Measurements from ENCODE around the gene RALY. TPM values are rescaled to one million over a fixed set of nuclear protein-coding genes. Genes with fewer than 3 reads are reported as not detected.
A peak's percentile ranks its signal among the peaks of the same experiment; 100 is the strongest.

The RALY gene
- total RNA-seq, 1 donor from 2014 or later = 234 TPM

GRCh38 chr20:34011275-34011674 is 17.6 kb downstream of the RALY start:
- no peak for DNase-seq
- peaks cover 6% of the 10 kb centered on the region for H3K36me3 Mint-ChIP-seq (ENCODE audit: unreplicated experiment)
- H3K4me1 Mint-ChIP-seq (ENCODE audit: low read depth, unreplicated experiment) = peaks cover 37% of the 10 kb centered on the region
- no peaks in the 10 kb centered on the region for H3K9me3 Mint-ChIP-seq (ENCODE audit: unreplicated experiment)
- peak overlapping the region; percentile 45 for H3K4me3 Mint-ChIP-seq (ENCODE audit: unreplicated experiment)
- H3K27me3 Mint-ChIP-seq (ENCODE audit: unreplicated experiment) = peaks cover 3% of the 10 kb centered on the region
- no peak overlapping the region for H3K27ac Mint-ChIP-seq (ENCODE audit: unreplicated experiment)
- no peak for TF ChIP-seq CTCF (IDR thresholded peaks at IDR 0.05; ENCODE audit: partially characterized antibody, unreplicated experiment)

DNA sequence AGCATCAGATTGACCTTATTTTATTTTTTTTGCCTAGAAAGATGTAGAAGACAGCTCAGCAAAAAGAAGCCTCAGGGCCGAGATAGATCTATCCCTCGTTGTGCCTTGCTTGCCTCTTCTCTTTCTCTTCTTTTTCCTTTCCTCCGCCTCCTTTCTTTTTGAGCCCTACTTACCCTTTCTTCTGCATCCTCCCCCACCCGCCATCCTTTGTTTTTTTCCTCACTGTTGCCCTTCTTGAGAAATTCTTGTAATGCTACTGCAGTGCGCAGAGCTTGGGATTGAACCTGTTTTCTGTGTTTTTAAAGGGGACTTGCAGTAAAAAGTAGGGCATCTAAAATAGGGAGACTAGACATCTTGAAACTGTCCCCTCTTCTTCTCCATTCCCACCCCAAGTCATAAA is 18.6 kb downstream of the RALY start:
- H3K4me3 Mint-ChIP-seq (ENCODE audit: unreplicated experiment) = no peak overlapping the region
- peaks cover 47% of the 10 kb centered on the region for H3K4me1 Mint-ChIP-seq (ENCODE audit: low read depth, unreplicated experiment)
- H3K9me3 Mint-ChIP-seq (ENCODE audit: unreplicated experiment) = no peaks in the 10 kb centered on the region
- H3K27me3 Mint-ChIP-seq (ENCODE audit: unreplicated experiment) = peaks cover 3% of the 10 kb centered on the region
- H3K27ac Mint-ChIP-seq (ENCODE audit: unreplicated experiment) = peak overlapping the region; percentile 5
- H3K36me3 Mint-ChIP-seq (ENCODE audit: unreplicated experiment) = peaks cover 6% of the 10 kb centered on the region
- DNase-seq = no peak
- no peak for TF ChIP-seq CTCF (IDR thresholded peaks at IDR 0.05; ENCODE audit: partially characterized antibody, unreplicated experiment)

GRCh38 chr20:34012735-34013134 is 19.0 kb downstream of the RALY start:
- peaks cover 3% of the 10 kb centered on the region for H3K27me3 Mint-ChIP-seq (ENCODE audit: unreplicated experiment)
- H3K9me3 Mint-ChIP-seq (ENCODE audit: unreplicated experiment) = peaks cover under 1% of the 10 kb centered on the region
- H3K4me1 Mint-ChIP-seq (ENCODE audit: low read depth, unreplicated experiment) = peaks cover 51% of the 10 kb centered on the region
- H3K36me3 Mint-ChIP-seq (ENCODE audit: unreplicated experiment) = peaks cover 5% of the 10 kb centered on the region
- TF ChIP-seq CTCF (IDR thresholded peaks at IDR 0.05; ENCODE audit: partially characterized antibody, unreplicated experiment) = no peak
- DNase-seq = no peak
- H3K27ac Mint-ChIP-seq (ENCODE audit: unreplicated experiment) = peak overlapping the region; percentile 5
- no peak overlapping the region for H3K4me3 Mint-ChIP-seq (ENCODE audit: unreplicated experiment)

- no peaks in the 10 kb centered on the region for H3K36me3 Mint-ChIP-seq (ENCODE audit: unreplicated experiment)
- peak overlapping the region; percentile 18 for H3K27ac Mint-ChIP-seq (ENCODE audit: unreplicated experiment)
- peaks cover 56% of the 10 kb centered on the region for H3K4me1 Mint-ChIP-seq (ENCODE audit: low read depth, unreplicated experiment)
- no peak for TF ChIP-seq CTCF (IDR thresholded peaks at IDR 0.05; ENCODE audit: partially characterized antibody, unreplicated experiment)
- H3K27me3 Mint-ChIP-seq (ENCODE audit: unreplicated experiment) = peaks cover 3% of the 10 kb centered on the region
- H3K4me3 Mint-ChIP-seq (ENCODE audit: unreplicated experiment) = no peak overlapping the region
- H3K9me3 Mint-ChIP-seq (ENCODE audit: unreplicated experiment) = peaks cover 5% of the 10 kb centered on the region
- DNase-seq = no peak
Observed at GRCh38 chr20:34013554-34013953, 19.8 kb downstream of the RALY start.

DNA sequence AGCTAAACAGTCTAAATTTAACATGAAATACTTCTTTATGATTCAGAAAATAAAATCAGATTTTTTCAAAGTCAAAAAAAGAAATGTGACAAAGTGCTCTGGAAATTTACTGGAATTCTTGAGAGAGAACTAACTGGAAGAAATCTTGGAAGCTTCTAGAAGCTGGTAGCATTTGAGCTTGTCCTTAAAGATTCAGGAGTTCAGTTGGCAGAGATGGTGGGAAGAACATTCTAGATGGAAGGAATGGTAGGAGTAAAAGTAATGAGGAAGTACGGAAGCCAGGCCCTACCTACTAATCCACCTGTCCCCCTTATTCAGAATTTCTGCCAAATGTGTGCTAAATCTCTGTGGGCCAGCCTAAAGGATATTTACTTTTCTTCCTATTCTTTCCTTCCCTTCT is 21.2 kb downstream of the RALY start:
- peak overlapping the region; percentile 7 for H3K4me3 Mint-ChIP-seq (ENCODE audit: unreplicated experiment)
- H3K36me3 Mint-ChIP-seq (ENCODE audit: unreplicated experiment) = no peaks in the 10 kb centered on the region
- peaks cover 5% of the 10 kb centered on the region for H3K9me3 Mint-ChIP-seq (ENCODE audit: unreplicated experiment)
- peaks cover 59% of the 10 kb centered on the region for H3K4me1 Mint-ChIP-seq (ENCODE audit: low read depth, unreplicated experiment)
- no peak for TF ChIP-seq CTCF (IDR thresholded peaks at IDR 0.05; ENCODE audit: partially characterized antibody, unreplicated experiment)
- no peak overlapping the region for H3K27ac Mint-ChIP-seq (ENCODE audit: unreplicated experiment)
- DNase-seq = no peak
- H3K27me3 Mint-ChIP-seq (ENCODE audit: unreplicated experiment) = peaks cover 3% of the 10 kb centered on the region
